H1 (cell line): Measurements from ENCODE around the gene ELOVL6. TPM values are rescaled to one million over a fixed set of nuclear protein-coding genes. Genes with fewer than 3 reads are reported as not detected.

Experiments
- ATF3 ChIP-seq: IDR thresholded peaks from 2 replicates; pipeline ENCODE4 v1.6.1; 2011; ENCODE audit warnings: low read depth, mild to moderate bottlenecking, low read length; ENCODE audit not compliant: insufficient read depth
- polyA plus RNA-seq, 7 experiments: library from polyadenylated mRNA; depleted of rRNA in 3 of 7; stranded (reverse) in 5 of 7; unstranded in 2 of 7; fragments of >200 nt in 5 of 7; fragments of 200-250 nt in 2 of 7; gene quantifications; 1 replicate in 5 of 7; 2 replicates in 1 of 7; 4 replicates in 1 of 7; pipeline versions ENCODE4 v1.2.1 to v1.2.3, GENCODE V29; 2011 to 2013; ENCODE audit warnings: missing spikeins in 2 of 7, mixed read lengths in 2 of 7
- total RNA-seq: library from RNA; stranded (reverse); fragmentation: NEBNext Ultra II Directional; extraction: Animal tissue kit (Norgen Biotek cat#: 25700); gene quantifications from 2 replicates; pipeline ENCODE4 v1.2.1, GENCODE V29; 2021

ELOVL6 gene
- total and polyA plus RNA-seq, 2 of the 8 experiments (the other 6 are each of a cell fraction or from before 2014, with no cell fraction given) = 27.8 to 86.6 TPM

- TF ChIP-seq ATF3 = no peak
Observed at GRCh38 chr4:110020646-110021443, 177.6 kb downstream of the ELOVL6 start (continued).
